Tibial nerve (tissue), 4 donors: ENCODE results near the gene DENND1A. TPM values are rescaled to one million over a fixed set of nuclear protein-coding genes. Genes with fewer than 3 reads are reported as not detected.

Experiments used
- DNase-seq, 2 donors: peaks; one replicate each; pipeline ENCODE4 v3.0.0-alpha.2; 2019; ENCODE audit warnings: low spot score in 2 of 2
- H3K27ac ChIP-seq, 4 donors: fragments of 200-600 bp; sonication (generic) in 3 of 4; one replicate each; pipeline ENCODE4 v1.5.1; 2017 to 2019; ENCODE audit warnings: mild to moderate bottlenecking in 1 of 4
- H3K27me3 ChIP-seq, 2 donors: fragments of 200-600 bp; sonication (generic) in 1 of 2; one replicate each; pipeline versions ENCODE4 v1.5.1 to v1.6.0; 2017 to 2019
- H3K36me3 ChIP-seq, 3 donors: fragments of 200-600 bp; sonication (generic); one replicate each; pipeline ENCODE4 v1.5.1; 2018 to 2019
- H3K4me1 ChIP-seq, 4 donors: fragments of 200-600 bp; sonication (generic) in 3 of 4; one replicate each; pipeline ENCODE4 v1.5.1; 2017 to 2019
- H3K4me3 ChIP-seq, 4 donors: fragments of 200-600 bp; sonication (generic) in 3 of 4; one replicate each; pipeline ENCODE4 v1.5.1; 2017 to 2019; ENCODE audit warnings: mild to moderate bottlenecking in 1 of 4, moderate library complexity in 1 of 4
- H3K9me3 ChIP-seq, 4 donors: fragments of 200-600 bp; sonication (generic) in 3 of 4; one replicate each; pipeline ENCODE4 v1.5.1; 2017 to 2019
- EP300 ChIP-seq, 2 donors: sonication (generic); formaldehyde crosslinking; IDR thresholded peaks; one replicate each; pipeline ENCODE4 v1.6.1; 2017; ENCODE audit warnings: antibody characterized with exemption in 2 of 2, mild to moderate bottlenecking in 1 of 2
- POLR2A ChIP-seq, 2 donors: fragments of 450-650 bp; IDR thresholded peaks; one replicate each; pipeline ENCODE4 v1.6.1; 2017; ENCODE audit warnings: antibody characterized with exemption in 2 of 2, mild to moderate bottlenecking in 2 of 2, moderate library complexity in 2 of 2
- WGBS, 2 donors: methylation state at CpG; one replicate each; pipeline ENCODE4 v1.1.5; 2018; 5-methylcytosine and 5-hydroxymethylcytosine counted together
- total RNA-seq, 4 donors: library from RNA; depleted of rRNA; stranded (reverse); fragments of >200 nt; gene quantifications; one replicate each; pipeline ENCODE4 v1.1.0, GENCODE V29; 2016
- TF ChIP-seq, protein P1 (sequence below), 5 experiments: fragments of 200-600 bp in 3 of 5; fragments of 450-650 bp in 2 of 5; sonication (generic) in 3 of 5; IDR thresholded peaks; one replicate each; pipeline ENCODE4 v1.5.1; 2016 to 2019; ENCODE audit warnings: antibody characterized with exemption in 5 of 5, mild to moderate bottlenecking in 3 of 5, moderate library complexity in 2 of 5

DENND1A gene
- total RNA-seq, 4 donors from 2014 or later = 17.5 to 34.8 (median 20.1) TPM

DNA sequence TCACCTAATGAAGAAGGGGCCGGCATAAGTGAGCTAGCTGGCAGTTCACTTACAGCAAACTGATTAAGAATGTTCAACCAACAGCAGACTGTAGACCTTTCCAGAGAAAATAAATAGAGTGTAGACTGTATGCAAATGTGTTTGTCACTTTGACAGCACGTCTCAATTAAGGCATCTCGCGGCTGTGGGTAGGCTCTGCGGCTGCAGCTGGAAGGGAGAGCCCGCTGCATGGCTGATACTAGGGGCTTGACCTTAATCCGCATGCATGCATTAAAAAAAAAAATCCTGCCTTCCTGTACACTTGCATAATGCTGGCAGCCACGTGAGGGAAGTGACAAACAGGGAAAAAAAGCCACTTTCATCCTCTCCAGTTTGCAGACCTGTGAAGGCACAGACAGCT, 491.6 kb downstream of the DENND1A start:
- DNase-seq = no peak
- H3K4me1 ChIP-seq = no peaks in the 10 kb centered on the region
- no peak overlapping the region for H3K27ac ChIP-seq
- TF ChIP-seq, protein P1, sequence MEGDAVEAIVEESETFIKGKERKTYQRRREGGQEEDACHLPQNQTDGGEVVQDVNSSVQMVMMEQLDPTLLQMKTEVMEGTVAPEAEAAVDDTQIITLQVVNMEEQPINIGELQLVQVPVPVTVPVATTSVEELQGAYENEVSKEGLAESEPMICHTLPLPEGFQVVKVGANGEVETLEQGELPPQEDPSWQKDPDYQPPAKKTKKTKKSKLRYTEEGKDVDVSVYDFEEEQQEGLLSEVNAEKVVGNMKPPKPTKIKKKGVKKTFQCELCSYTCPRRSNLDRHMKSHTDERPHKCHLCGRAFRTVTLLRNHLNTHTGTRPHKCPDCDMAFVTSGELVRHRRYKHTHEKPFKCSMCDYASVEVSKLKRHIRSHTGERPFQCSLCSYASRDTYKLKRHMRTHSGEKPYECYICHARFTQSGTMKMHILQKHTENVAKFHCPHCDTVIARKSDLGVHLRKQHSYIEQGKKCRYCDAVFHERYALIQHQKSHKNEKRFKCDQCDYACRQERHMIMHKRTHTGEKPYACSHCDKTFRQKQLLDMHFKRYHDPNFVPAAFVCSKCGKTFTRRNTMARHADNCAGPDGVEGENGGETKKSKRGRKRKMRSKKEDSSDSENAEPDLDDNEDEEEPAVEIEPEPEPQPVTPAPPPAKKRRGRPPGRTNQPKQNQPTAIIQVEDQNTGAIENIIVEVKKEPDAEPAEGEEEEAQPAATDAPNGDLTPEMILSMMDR (IDR thresholded peaks at IDR 0.05) = no peak
- TF ChIP-seq EP300 (IDR thresholded peaks at IDR 0.05) (no peak), POLR2A (IDR thresholded peaks at IDR 0.05) (no peak)
- no peak overlapping the region for H3K4me3 ChIP-seq
- peaks cover 0 to 67% (median 9%) of the 10 kb centered on the region in 3 donors for H3K36me3 ChIP-seq
- H3K9me3 ChIP-seq = no peaks in the 10 kb centered on the region
- WGBS, 2 donors = 46 to 55% methylated on average over 8 of the region's 8 CpGs
- H3K27me3 ChIP-seq = no peaks in the 10 kb centered on the region

DNA sequence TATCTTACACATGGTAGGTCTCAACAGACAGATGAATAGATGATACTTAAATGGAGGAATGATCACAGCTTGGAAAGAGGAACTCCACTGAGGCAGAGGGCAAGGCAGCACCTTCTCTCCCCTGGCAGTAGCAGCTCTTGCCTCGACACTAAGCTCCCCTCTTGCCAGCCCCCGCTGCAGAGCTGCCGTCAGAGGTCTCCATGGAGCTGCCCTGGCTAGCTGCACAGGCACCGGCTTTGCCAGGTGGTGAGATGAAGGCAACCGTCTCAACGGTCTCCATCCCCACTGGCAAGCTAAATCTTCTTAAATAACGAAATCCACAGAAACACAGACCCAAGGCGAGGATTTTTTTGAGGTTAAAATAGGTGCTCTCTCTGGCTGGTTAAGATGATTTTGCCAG, 492.7 kb downstream of the DENND1A start:
- Histone ChIP-seq H3K4me1 (no peaks in the 10 kb centered on the region), H3K27ac (no peak overlapping the region), H3K4me3 (no peak overlapping the region), H3K9me3 (no peaks in the 10 kb centered on the region), H3K36me3 (peaks cover 0 to 77% (median 9%) of the 10 kb centered on the region in 3 donors), H3K27me3 (no peaks in the 10 kb centered on the region)
- DNase-seq = no peak
- no peak for TF ChIP-seq EP300 (IDR thresholded peaks at IDR 0.05)
- TF ChIP-seq POLR2A (IDR thresholded peaks at IDR 0.05) = no peak
- TF ChIP-seq, protein P1 (IDR thresholded peaks at IDR 0.05) = no peak
- 92 to 93% methylated on average over 8 of the region's 8 CpGs for WGBS, 2 donors

DNA sequence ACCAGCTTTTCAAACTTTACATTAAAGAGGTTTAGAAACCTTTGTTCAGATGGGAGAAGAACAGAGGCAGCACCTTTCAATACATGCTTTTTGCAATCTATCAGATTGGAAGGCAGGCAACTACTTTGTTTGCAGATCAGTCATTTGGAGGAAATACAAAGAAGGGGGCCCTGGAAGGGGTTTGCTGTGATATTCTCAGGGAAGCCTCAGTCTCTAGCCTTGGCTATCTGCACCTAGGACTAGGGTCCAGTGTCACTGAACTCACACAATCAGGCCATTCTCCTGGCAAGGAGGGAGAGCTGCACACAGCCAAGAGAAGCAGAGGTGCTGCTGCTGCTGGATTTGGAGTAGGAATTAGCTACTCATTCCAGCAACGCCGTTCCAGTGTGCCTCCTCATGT, 494.5 kb downstream of the DENND1A start:
- no peak for DNase-seq
- Histone ChIP-seq H3K27me3 (no peaks in the 10 kb centered on the region), H3K27ac (no peak overlapping the region), H3K4me3 (no peak overlapping the region), H3K36me3 (peaks cover 0 to 94% (median 11%) of the 10 kb centered on the region in 3 donors), H3K4me1 (no peaks in the 10 kb centered on the region), H3K9me3 (no peaks in the 10 kb centered on the region)
- 88 to 93% methylated on average over 2 of the region's 2 CpGs for WGBS, 2 donors
- TF ChIP-seq POLR2A (IDR thresholded peaks at IDR 0.05) (no peak), EP300 (IDR thresholded peaks at IDR 0.05) (no peak)
- TF ChIP-seq, protein P1 (IDR thresholded peaks at IDR 0.05) = no peak

DNA sequence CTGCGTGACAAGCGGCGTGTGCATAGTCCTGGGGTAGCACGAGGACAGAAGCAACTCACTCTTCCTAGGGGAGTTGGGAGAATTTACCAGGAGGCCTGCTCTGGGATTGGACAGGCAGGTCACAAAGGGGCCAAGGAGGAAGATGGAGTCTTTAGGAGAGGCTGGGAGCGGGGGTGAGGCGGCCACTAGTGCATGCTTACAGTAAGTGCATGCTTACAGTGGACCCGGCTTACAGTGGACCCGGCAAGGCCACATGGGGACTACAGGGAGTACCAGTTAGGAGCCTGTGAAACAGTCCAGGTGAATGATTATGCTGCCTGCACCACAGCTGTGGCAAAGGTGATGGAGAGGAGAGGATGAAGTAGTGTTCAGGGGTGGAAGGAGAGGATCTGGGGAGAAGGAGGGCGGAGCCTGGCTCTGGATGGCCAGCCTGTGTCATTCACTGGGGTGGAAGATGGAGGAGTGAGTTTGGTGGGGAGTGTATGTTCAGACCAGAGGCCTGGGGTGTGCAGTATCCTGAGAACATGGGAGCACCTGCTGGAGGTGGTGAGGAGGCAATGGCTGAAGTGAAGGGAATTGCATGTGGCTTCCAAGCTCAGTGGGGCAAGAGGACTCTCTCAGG, 495.2 kb downstream of the DENND1A start:
- H3K36me3 ChIP-seq = peaks cover 0 to 94% (median 13%) of the 10 kb centered on the region in 3 donors
- H3K4me3 ChIP-seq = no peak overlapping the region
- DNase-seq = no peak
- H3K9me3 ChIP-seq = peaks cover 0 to 6% (median 0%) of the 10 kb centered on the region in 4 donors
- H3K27me3 ChIP-seq = no peaks in the 10 kb centered on the region
- 79 to 80% methylated on average over 9 of the region's 9 CpGs for WGBS, 2 donors
- no peaks in the 10 kb centered on the region for H3K4me1 ChIP-seq
- H3K27ac ChIP-seq = no peak overlapping the region
- no peak for TF ChIP-seq POLR2A (IDR thresholded peaks at IDR 0.05)
- TF ChIP-seq EP300 (IDR thresholded peaks at IDR 0.05) = no peak
- TF ChIP-seq, protein P1 (IDR thresholded peaks at IDR 0.05) = no peak

DNA sequence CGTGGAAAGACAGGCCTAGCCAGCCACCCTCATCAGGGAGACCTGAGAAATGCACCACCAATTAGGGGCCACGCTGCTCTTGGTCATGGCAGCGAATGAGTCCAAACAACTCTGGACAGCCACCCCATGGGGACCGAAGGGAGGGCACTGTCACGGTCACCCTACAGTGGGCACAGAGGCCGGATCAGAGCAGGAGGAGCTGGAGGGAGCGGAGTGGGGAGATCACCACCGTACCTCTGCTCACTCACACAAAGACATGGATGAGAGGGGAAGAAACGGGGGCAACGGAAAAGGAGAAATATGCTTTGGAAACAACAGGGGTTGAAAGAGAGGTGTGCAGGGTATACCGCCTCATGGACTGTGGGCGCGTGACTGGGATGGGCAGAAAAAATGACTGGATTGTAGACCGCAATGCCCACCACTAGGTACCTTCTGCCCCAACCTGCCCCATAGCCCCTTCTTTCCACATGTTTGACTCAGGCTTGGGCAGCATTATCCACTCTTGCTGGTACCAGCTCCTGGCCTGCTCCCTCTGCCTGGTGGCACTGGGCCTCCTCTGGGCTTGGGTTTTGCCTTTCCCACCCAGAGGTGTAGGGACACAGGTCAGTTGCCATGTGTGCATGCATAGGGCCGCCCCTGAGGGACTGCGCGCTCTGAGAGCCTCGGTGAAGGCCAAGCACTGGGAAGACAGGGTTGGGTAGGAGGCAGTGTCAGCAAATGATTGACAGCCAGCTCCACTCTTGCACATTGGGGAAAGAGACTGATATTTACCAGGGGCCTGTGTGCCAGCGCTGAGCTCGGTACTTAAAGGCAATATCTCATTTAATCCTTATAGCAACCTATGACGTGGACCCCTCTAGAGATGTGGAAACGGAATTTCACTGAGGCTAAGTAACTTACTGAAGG, 497.3 kb downstream of the DENND1A start:
- H3K27me3 ChIP-seq = no peaks in the 10 kb centered on the region
- peaks cover 0 to 90% (median 4%) of the 10 kb centered on the region in 3 donors for H3K36me3 ChIP-seq
- no peaks in the 10 kb centered on the region for H3K4me1 ChIP-seq
- no peak for DNase-seq
- TF ChIP-seq, protein P1 (IDR thresholded peaks at IDR 0.05) = no peak
- TF ChIP-seq POLR2A (IDR thresholded peaks at IDR 0.05) = no peak
- no peak for TF ChIP-seq EP300 (IDR thresholded peaks at IDR 0.05)
- no peak overlapping the region for H3K4me3 ChIP-seq
- 94 to 95% methylated on average over 19 to 22 of the region's 22 CpGs for WGBS, 2 donors
- H3K9me3 ChIP-seq = peaks cover 0 to 11% (median 0%) of the 10 kb centered on the region in 4 donors
- no peak overlapping the region for H3K27ac ChIP-seq
